WI38 (cell line): ENCODE results near the gene PVALB.

Experiments used
- H3K4me3 ChIP-seq: 2 replicates; pipeline ENCODE4 v1.5.1; 2011; ENCODE audit warnings: low read depth, mild to moderate bottlenecking, control low read depth, low read length
- CTCF ChIP-seq: IDR thresholded peaks from 2 replicates; pipeline ENCODE4 v1.5.1; 2012; ENCODE audit warnings: low read depth, mild to moderate bottlenecking, control low read depth, low read length

Gene PVALB

GRCh38 chr22:36797374-36797773 is 19.5 kb downstream of the PVALB start:
- no peak for TF ChIP-seq CTCF
- no peak overlapping the region for H3K4me3 ChIP-seq

GRCh38 chr22:36796552-36797175 is 20.2 kb downstream of the PVALB start:
- H3K4me3 ChIP-seq = no peak overlapping the region
- TF ChIP-seq CTCF = no peak

- no peak for TF ChIP-seq CTCF
- H3K4me3 ChIP-seq = no peak overlapping the region
These were observed 21.2 kb downstream of the PVALB start for GRCh38 chr22:36795633-36796032.

- no peak overlapping the region for H3K4me3 ChIP-seq
- TF ChIP-seq CTCF = no peak
These were observed 26.2 kb downstream of the PVALB start for GRCh38 chr22:36790648-36791047.

GRCh38 chr22:36787204-36787988 is 29.4 kb downstream of the PVALB start:
- no peak overlapping the region for H3K4me3 ChIP-seq
- no peak for TF ChIP-seq CTCF

- no peak overlapping the region for H3K4me3 ChIP-seq
- no peak for TF ChIP-seq CTCF
These were observed 33.1 kb downstream of the PVALB start for GRCh38 chr22:36783743-36784142.
